Breast epithelium (tissue), 3 donors: ENCODE data around the gene MPZL2.

Source experiments
- CTCF ChIP-seq, 3 donors: fragments of 450-650 bp; IDR thresholded peaks; one replicate each; pipeline ENCODE4 v1.5.1; 2016 to 2017; ENCODE audit warnings: antibody characterized with exemption in 3 of 3, mild to moderate bottlenecking in 3 of 3, moderate library complexity in 3 of 3
- POLR2A ChIP-seq: fragments of 450-650 bp; IDR thresholded peaks from one replicate; pipeline ENCODE4 v1.6.1; 2016; ENCODE audit warnings: antibody characterized with exemption, mild to moderate bottlenecking, moderate library complexity
- POLR2AphosphoS5 ChIP-seq, 3 donors: sonication (generic); formaldehyde crosslinking; IDR thresholded peaks; one replicate each; pipeline ENCODE4 v1.6.1; 2017; ENCODE audit warnings: antibody characterized with exemption in 3 of 3

- TF ChIP-seq CTCF (IDR thresholded peaks at IDR 0.05) (no peak), POLR2A (no peak), POLR2AphosphoS5 (IDR thresholded peaks at IDR 0.05) (no peak)
Measured at GRCh38 chr11:118207079-118207478, 57.0 kb downstream of the MPZL2 start.
